Liver (tissue), 9 donors: ENCODE measurements around the gene TEAD2. TPM values are rescaled to one million over a fixed set of nuclear protein-coding genes. Genes with fewer than 3 reads are reported as not detected.
A peak's percentile ranks its signal among the peaks of the same experiment; 100 is the strongest.

Experiments
- DNase-seq: peaks from one replicate; pipeline ENCODE4 v3.0.0-alpha.2; 2017; ENCODE audit warnings: low spot score
- H3K27ac ChIP-seq, 2 donors: one replicate each; pipeline ENCODE4 v1.7.0; 2013; ENCODE audit warnings: inconsistent platforms in 2 of 2, low read length in 2 of 2, control low read depth in 1 of 2, low read depth in 1 of 2, mild to moderate bottlenecking in 1 of 2
- H3K27me3 ChIP-seq, 4 donors: one replicate each; pipeline versions ENCODE4 v1.6.1 to v1.7.0; 2013; ENCODE audit warnings: low read length in 3 of 4, inconsistent platforms in 1 of 4, mild to moderate bottlenecking in 1 of 4, moderate library complexity in 1 of 4; ENCODE audit not compliant: control insufficient read depth in 4 of 4, insufficient read depth in 4 of 4
- H3K36me3 ChIP-seq, 4 donors: one replicate each; pipeline versions ENCODE4 v1.6.1 to v1.7.0; 2013; ENCODE audit warnings: low read length in 3 of 4, mild to moderate bottlenecking in 3 of 4, low read depth in 1 of 4, moderate library complexity in 1 of 4; ENCODE audit not compliant: control insufficient read depth in 4 of 4, insufficient read depth in 3 of 4
- H3K4me1 ChIP-seq, 4 donors: one replicate each; pipeline versions ENCODE4 v1.6.1 to v1.7.0; 2013; ENCODE audit warnings: low read length in 3 of 4, mild to moderate bottlenecking in 3 of 4, moderate library complexity in 1 of 4; ENCODE audit not compliant: control insufficient read depth in 4 of 4, insufficient read depth in 4 of 4
- H3K4me3 ChIP-seq, 3 donors: one replicate each; pipeline versions ENCODE4 v1.6.1 to v1.7.0; 2013; ENCODE audit warnings: low read length in 3 of 3, control low read depth in 1 of 3, low read depth in 1 of 3, mild to moderate bottlenecking in 1 of 3
- H3K9ac ChIP-seq, 2 donors: one replicate each; pipeline ENCODE4 v1.7.0; 2013; ENCODE audit warnings: low read length in 2 of 2, mild to moderate bottlenecking in 2 of 2, moderate library complexity in 2 of 2, control low read depth in 1 of 2, low read depth in 1 of 2
- H3K9me3 ChIP-seq, 4 donors: one replicate each; pipeline versions ENCODE4 v1.6.1 to v1.7.0; 2013; ENCODE audit warnings: low read length in 3 of 4; ENCODE audit not compliant: control insufficient read depth in 4 of 4
- GABPA ChIP-seq, 2 donors: IDR thresholded peaks in 1 of 2; conservative IDR thresholded peaks in 1 of 2; 2 replicates each; pipeline ENCODE4 v1.6.1; 2016; ENCODE audit warnings: antibody characterized with exemption in 2 of 2, mild to moderate bottlenecking in 1 of 2, moderate library complexity in 1 of 2
- JUND ChIP-seq, 2 donors: IDR thresholded peaks; 2 replicates each; pipeline ENCODE4 v1.6.1; 2016; ENCODE audit warnings: antibody characterized with exemption in 2 of 2
- NR2F2 ChIP-seq: IDR thresholded peaks from 2 replicates; pipeline ENCODE4 v1.6.1; 2016; ENCODE audit warnings: antibody characterized with exemption
- SP1 ChIP-seq: IDR thresholded peaks from 2 replicates; pipeline ENCODE4 v1.6.1; 2018; ENCODE audit warnings: antibody characterized with exemption, mild to moderate bottlenecking
- TAF1 ChIP-seq: conservative IDR thresholded peaks from 2 replicates; pipeline ENCODE4 v1.6.1; 2016; ENCODE audit warnings: antibody characterized with exemption, mild to moderate bottlenecking
- YY1 ChIP-seq: IDR thresholded peaks from 2 replicates; pipeline ENCODE4 v1.6.1; 2016; ENCODE audit warnings: antibody characterized with exemption, mild to moderate bottlenecking
- WGBS: extraction: QIAGEN DNeasy Blood & Tissue Kit; methylation state at CpG from one replicate; pipeline ENCODE4 v1.1.7; 2013; 5-methylcytosine and 5-hydroxymethylcytosine counted together
- polyA plus RNA-seq, 2 donors: library from polyadenylated mRNA; stranded (reverse) in 1 of 2; unstranded in 1 of 2; fragments of 200-250 nt in 1 of 2; fragments of >200 nt in 1 of 2; fragmentation: Nextera tagmentation in 1 of 2; extraction: Ambion mirVana in 1 of 2; gene quantifications; one replicate each; pipeline versions ENCODE4 v1.2.1 to v1.2.3, GENCODE V29; 2013 to 2015
- total RNA-seq, 2 donors: library from RNA; depleted of rRNA; stranded (reverse); fragments of >200 nt; gene quantifications; one replicate each; pipeline ENCODE4 v1.2.3, GENCODE V29; 2014
- TF ChIP-seq, protein P1 (sequence below): IDR thresholded peaks from 2 replicates; pipeline ENCODE4 v1.6.1; 2016; ENCODE audit warnings: antibody characterized with exemption
- TF ChIP-seq, protein P2 (sequence below): IDR thresholded peaks from 2 replicates; pipeline ENCODE4 v1.6.1; 2016; ENCODE audit warnings: antibody characterized with exemption
- TF ChIP-seq, protein P3 (sequence below): IDR thresholded peaks from 2 replicates; pipeline ENCODE4 v1.6.1; 2016; ENCODE audit warnings: antibody characterized with exemption
- donor health status: healthy.
- donor health status: healthy.
- donor health status: healthy.
- donor health status: healthy.
- donor health status: healthy.

The TEAD2 gene
- total and polyA plus RNA-seq, 4 donors: 3.3 to 8.1 (median 4.4) TPM

DNA sequence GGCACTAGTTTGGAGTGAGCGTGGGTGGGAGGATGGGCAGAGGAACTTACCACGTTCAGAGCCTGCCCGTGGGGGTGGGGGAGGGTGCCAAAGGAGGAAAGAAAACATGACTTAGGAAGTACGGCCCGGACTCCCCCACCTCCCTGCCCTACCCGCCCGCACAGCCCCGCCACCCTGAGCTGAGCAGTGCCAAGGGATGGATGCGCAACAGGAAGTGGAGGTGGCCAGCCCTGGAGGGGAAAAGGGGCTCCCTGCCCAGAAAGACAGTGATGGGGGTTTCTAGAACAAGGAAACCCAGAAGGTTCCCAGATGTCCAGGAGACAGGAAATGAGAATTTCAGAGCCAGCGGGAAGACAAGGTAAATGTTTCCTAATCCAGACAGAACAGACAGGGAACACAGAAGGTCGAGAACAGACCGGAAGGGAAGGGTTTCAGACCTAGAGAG lies 6.3 kb downstream of the TEAD2 start:
- Histone ChIP-seq H3K9ac (no peak overlapping the region), H3K4me3 (no peak overlapping the region), H3K36me3 (peaks cover 0 to 4% (median under 1%) of the 10 kb centered on the region in 4 donors), H3K4me1 (peaks cover 0 to 3% (median 0%) of the 10 kb centered on the region in 4 donors), H3K9me3 (no peaks in the 10 kb centered on the region), H3K27me3 (no peaks in the 10 kb centered on the region), H3K27ac (peak overlapping the region in 1 of 2 donors; percentile 2)
- DNase-seq: no peak
- TF ChIP-seq YY1: no peak
- no peak for TF ChIP-seq NR2F2
- WGBS: 68% methylated on average over 12 of the region's 12 CpGs

DNA sequence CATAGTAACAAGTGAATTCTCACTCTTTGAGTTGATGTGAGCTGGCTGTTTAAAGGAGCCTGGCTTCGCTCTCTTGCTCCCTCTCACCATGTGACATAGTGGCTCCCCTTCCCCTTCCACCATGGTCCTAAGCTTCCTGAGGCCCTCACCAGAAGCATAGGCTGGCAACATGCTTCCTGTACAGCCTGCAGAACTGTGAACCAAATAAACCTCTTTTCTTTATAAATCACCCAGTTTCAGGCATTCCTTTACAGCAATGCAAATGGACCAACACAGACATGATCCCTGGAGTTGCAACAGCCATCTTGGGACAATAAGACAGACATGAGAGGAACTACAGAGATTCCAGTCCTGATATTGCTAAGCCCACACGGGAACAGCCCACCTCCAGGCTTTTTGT lies 12.6 kb downstream of the TEAD2 start:
- Histone ChIP-seq H3K27me3 (no peaks in the 10 kb centered on the region), H3K36me3 (peaks cover 0 to 11% (median 5%) of the 10 kb centered on the region in 4 donors)
- TF ChIP-seq GABPA (IDR thresholded peaks at IDR 0.05 in 1 of 2, conservative IDR thresholded peaks at IDR 0.05 in 1 of 2) (no peak), TAF1 (no peak), JUND (IDR thresholded peaks at IDR 0.05) (no peak)
- TF ChIP-seq, protein P1, sequence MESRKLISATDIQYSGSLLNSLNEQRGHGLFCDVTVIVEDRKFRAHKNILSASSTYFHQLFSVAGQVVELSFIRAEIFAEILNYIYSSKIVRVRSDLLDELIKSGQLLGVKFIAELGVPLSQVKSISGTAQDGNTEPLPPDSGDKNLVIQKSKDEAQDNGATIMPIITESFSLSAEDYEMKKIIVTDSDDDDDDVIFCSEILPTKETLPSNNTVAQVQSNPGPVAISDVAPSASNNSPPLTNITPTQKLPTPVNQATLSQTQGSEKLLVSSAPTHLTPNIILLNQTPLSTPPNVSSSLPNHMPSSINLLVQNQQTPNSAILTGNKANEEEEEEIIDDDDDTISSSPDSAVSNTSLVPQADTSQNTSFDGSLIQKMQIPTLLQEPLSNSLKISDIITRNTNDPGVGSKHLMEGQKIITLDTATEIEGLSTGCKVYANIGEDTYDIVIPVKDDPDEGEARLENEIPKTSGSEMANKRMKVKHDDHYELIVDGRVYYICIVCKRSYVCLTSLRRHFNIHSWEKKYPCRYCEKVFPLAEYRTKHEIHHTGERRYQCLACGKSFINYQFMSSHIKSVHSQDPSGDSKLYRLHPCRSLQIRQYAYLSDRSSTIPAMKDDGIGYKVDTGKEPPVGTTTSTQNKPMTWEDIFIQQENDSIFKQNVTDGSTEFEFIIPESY: no peak

DNA sequence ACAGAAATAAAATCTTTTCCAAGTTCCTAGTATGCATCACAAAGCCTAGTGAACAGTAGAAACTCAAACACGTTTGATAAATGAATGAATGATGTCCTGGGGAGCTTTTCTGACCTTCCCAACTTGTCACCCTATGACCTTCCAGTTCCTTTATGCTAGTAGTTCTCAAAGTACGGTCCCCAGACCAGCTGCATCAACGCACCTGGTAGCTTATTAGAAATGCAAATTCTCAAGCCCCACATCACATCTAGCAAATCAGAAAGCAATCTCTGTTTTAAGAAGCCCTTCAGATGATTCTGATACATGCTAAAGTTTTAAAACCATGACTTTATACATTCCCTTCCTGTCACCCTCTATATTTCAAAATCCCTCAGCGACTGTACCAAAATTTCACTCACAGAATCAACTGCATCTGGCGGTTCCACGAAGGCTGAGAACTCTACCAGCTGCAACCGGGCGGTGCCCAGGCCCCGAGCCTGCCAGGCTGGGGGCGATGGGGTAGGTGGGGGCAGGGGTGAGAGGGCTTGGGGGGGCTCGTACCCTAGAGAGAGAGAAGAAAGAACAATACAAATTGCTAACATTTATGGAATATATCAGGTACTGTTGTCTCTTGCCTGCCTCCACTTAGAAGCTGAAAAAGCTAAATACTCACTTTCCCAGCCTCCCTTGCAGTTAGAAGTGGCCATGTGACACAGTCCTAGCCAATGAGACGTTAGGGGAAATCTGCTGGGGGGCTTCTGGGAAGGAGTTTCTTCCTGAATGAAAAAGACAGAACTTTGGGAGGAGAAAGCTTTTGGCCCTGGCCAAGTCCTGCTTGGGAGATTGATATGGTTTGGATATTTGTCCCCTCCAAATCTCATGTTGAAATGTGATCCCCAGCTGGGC lies 13.7 kb downstream of the TEAD2 start:
- TF ChIP-seq TAF1 (no peak), NR2F2 (no peak), SP1 (no peak), GABPA (IDR thresholded peaks at IDR 0.05 in 1 of 2, conservative IDR thresholded peaks at IDR 0.05 in 1 of 2) (no peak)
- TF ChIP-seq, protein P2, sequence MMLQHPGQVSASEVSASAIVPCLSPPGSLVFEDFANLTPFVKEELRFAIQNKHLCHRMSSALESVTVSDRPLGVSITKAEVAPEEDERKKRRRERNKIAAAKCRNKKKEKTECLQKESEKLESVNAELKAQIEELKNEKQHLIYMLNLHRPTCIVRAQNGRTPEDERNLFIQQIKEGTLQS: no peak
- TF ChIP-seq, protein P3, sequence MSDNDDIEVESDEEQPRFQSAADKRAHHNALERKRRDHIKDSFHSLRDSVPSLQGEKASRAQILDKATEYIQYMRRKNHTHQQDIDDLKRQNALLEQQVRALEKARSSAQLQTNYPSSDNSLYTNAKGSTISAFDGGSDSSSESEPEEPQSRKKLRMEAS: no peak
- TF ChIP-seq, protein P1: no peak
- Histone ChIP-seq H3K9ac (no peak overlapping the region), H3K4me3 (no peak overlapping the region), H3K4me1 (no peaks in the 10 kb centered on the region), H3K9me3 (no peaks in the 10 kb centered on the region), H3K27ac (no peak overlapping the region), H3K27me3 (no peaks in the 10 kb centered on the region), H3K36me3 (peaks cover 0 to 11% (median 5%) of the 10 kb centered on the region in 4 donors)
- 94% methylated on average over 12 of the region's 12 CpGs for WGBS
- DNase-seq: no peak

More for the DNA sequence above, 12.6 kb downstream of the TEAD2 start:
- Histone ChIP-seq H3K27ac (no peak overlapping the region), H3K9ac (no peak overlapping the region), H3K9me3 (no peaks in the 10 kb centered on the region), H3K4me1 (no peaks in the 10 kb centered on the region), H3K4me3 (no peak overlapping the region)
- no peak for DNase-seq
- WGBS: 95% methylated on average over 2 of the region's 2 CpGs
